ENCODE data around the gene NCOA5.
"Not testable (repeated sequence)": the region's sequence is repeated elsewhere in the genome, so short reads cannot be mapped to it uniquely, and the experiment has no call there.

NCOA5 gene

GRCh38 chr20:46119547-46119946 lies 29.8 kb upstream of the NCOA5 start:
- DNase-seq: no peak

- DNase-seq: no peak
Observed at GRCh38 chr20:46119028-46119546, 29.3 kb upstream of the NCOA5 start.

GRCh38 chr20:46118481-46119020 lies 28.8 kb upstream of the NCOA5 start:
- DNase-seq: no peak

- no peak for DNase-seq
Observed at GRCh38 chr20:46117704-46118467, 28.1 kb upstream of the NCOA5 start, which contains the start of gene CD40. TSS of gene CD40 (plus strand) at chr20:46118314. CDS start at chr20:46118344, 30 bp downstream.

- DNase-seq: no peak
Observed at GRCh38 chr20:46114449-46114848, 24.7 kb upstream of the NCOA5 start.

GRCh38 chr20:46113113-46113470 lies 23.3 kb upstream of the NCOA5 start:
- DNase-seq: no peak

GRCh38 chr20:46112430-46113112 lies 22.8 kb upstream of the NCOA5 start:
- no peak for DNase-seq

GRCh38 chr20:46111836-46112212 lies 22.1 kb upstream of the NCOA5 start:
- DNase-seq: no peak

- no peak for DNase-seq
Observed at GRCh38 chr20:46111028-46111835, 21.5 kb upstream of the NCOA5 start.

- DNase-seq: no peak
Observed at GRCh38 chr20:46108976-46109375, 19.2 kb upstream of the NCOA5 start.

- DNase-seq: no peak
Observed at GRCh38 chr20:46108435-46108841, 18.7 kb upstream of the NCOA5 start.

- DNase-seq: no peak
Observed at GRCh38 chr20:46107061-46107460, 17.3 kb upstream of the NCOA5 start.

- DNase-seq: no peak
Observed at GRCh38 chr20:46104262-46104661, 14.5 kb upstream of the NCOA5 start.

GRCh38 chr20:46102940-46103339 lies 13.2 kb upstream of the NCOA5 start:
- DNase-seq: no peak

GRCh38 chr20:46101957-46102356 lies 12.2 kb upstream of the NCOA5 start:
- no peak for DNase-seq

- no peak for DNase-seq
Observed at GRCh38 chr20:46100988-46101387, 11.2 kb upstream of the NCOA5 start.

- not testable (repeated sequence) for DNase-seq
Observed at GRCh38 chr20:46100444-46100843, 10.7 kb upstream of the NCOA5 start.

- no peak for DNase-seq
Observed at GRCh38 chr20:46099491-46100287, 9.9 kb upstream of the NCOA5 start.

GRCh38 chr20:46093531-46093930 lies 3.8 kb upstream of the NCOA5 start:
- no peak for DNase-seq

GRCh38 chr20:46091622-46092535 lies 2.1 kb upstream of the NCOA5 start:
- not testable (repeated sequence) for DNase-seq

- no peak for DNase-seq
Observed at GRCh38 chr20:46089167-46089416, 670 bp downstream of the NCOA5 start.

All from right forelimb (tissue), 1 donor.